ENCODE results near the gene EPB41L4B.

- TF ChIP-seq, protein P1, sequence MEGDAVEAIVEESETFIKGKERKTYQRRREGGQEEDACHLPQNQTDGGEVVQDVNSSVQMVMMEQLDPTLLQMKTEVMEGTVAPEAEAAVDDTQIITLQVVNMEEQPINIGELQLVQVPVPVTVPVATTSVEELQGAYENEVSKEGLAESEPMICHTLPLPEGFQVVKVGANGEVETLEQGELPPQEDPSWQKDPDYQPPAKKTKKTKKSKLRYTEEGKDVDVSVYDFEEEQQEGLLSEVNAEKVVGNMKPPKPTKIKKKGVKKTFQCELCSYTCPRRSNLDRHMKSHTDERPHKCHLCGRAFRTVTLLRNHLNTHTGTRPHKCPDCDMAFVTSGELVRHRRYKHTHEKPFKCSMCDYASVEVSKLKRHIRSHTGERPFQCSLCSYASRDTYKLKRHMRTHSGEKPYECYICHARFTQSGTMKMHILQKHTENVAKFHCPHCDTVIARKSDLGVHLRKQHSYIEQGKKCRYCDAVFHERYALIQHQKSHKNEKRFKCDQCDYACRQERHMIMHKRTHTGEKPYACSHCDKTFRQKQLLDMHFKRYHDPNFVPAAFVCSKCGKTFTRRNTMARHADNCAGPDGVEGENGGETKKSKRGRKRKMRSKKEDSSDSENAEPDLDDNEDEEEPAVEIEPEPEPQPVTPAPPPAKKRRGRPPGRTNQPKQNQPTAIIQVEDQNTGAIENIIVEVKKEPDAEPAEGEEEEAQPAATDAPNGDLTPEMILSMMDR (IDR thresholded peaks at IDR 0.05): no peak
- no peak for TF ChIP-seq POLR2AphosphoS5 (IDR thresholded peaks at IDR 0.05)
These were observed 24.0 kb upstream of the EPB41L4B start for GRCh38 chr9:109344866-109345265.

Data from breast epithelium (tissue), 3 donors.